Gastrocnemius medialis (tissue), 4 donors: ENCODE data around the gene FOXP3. TPM values are rescaled to one million over a fixed set of nuclear protein-coding genes. Genes with fewer than 3 reads are reported as not detected.

Experiments
- ATAC-seq, 2 donors: fragments of 150-250 bp; one replicate each; pipeline ENCODE4 v1.9.1; 2016
- DNase-seq, 2 donors: peaks; one replicate each; pipeline ENCODE4 v3.0.0-alpha.2; 2019
- H3K27ac ChIP-seq, 4 donors: fragments of 200-600 bp; sonication (generic); 1 replicate in 1 of 4; 2 replicates in 3 of 4; pipeline ENCODE4 v1.5.1; 2016 to 2018; ENCODE audit warnings: mild to moderate bottlenecking in 2 of 4, moderate library complexity in 1 of 4
- H3K27me3 ChIP-seq, 3 donors: fragments of 200-600 bp; sonication (generic) in 2 of 3; 1 replicate in 1 of 3; 2 replicates in 2 of 3; pipeline versions ENCODE4 v1.5.1 to v1.6.0; 2016 to 2019; ENCODE audit warnings: mild to moderate bottlenecking in 1 of 3, moderate library complexity in 1 of 3
- H3K36me3 ChIP-seq, 2 donors: fragments of 200-600 bp; sonication (generic) in 1 of 2; one replicate each; pipeline ENCODE4 v1.5.1; 2017 to 2018
- H3K4me1 ChIP-seq, 2 donors: fragments of 200-600 bp; sonication (generic) in 1 of 2; one replicate each; pipeline ENCODE4 v1.5.1; 2016 to 2017; ENCODE audit warnings: mild to moderate bottlenecking in 2 of 2
- H3K4me3 ChIP-seq, 4 donors: fragments of 200-600 bp; sonication (generic) in 3 of 4; 1 replicate in 1 of 4; 2 replicates in 3 of 4; pipeline ENCODE4 v1.5.1; 2016 to 2019; ENCODE audit warnings: mild to moderate bottlenecking in 2 of 4
- H3K9me3 ChIP-seq, 3 donors: fragments of 200-600 bp; sonication (generic) in 2 of 3; 1 replicate in 1 of 3; 2 replicates in 2 of 3; pipeline ENCODE4 v1.5.1; 2016 to 2019
- CTCF ChIP-seq, 5 experiments: fragments of 450-650 bp in 3 of 5; fragments of 200-600 bp in 2 of 5; sonication (generic) in 2 of 5; IDR thresholded peaks in 4 of 5; conservative IDR thresholded peaks in 1 of 5; 1 replicate in 4 of 5; 2 replicates in 1 of 5; pipeline ENCODE4 v1.5.1; 2016 to 2019; ENCODE audit warnings: antibody characterized with exemption in 5 of 5, mild to moderate bottlenecking in 3 of 5, moderate library complexity in 3 of 5
- POLR2A ChIP-seq, 2 donors: fragments of 450-650 bp; IDR thresholded peaks; one replicate each; pipeline ENCODE4 v1.6.1; 2017; ENCODE audit warnings: antibody characterized with exemption in 2 of 2, mild to moderate bottlenecking in 2 of 2, moderate library complexity in 2 of 2
- in situ Hi-C, 4 donors: fragments of 200-750 bp; cut with MboI; loops; one replicate each; pipeline versions ENCODE4 v1.15.0 to v1.8.0; 2017; ENCODE audit warnings: low sequenced_read_pairs in 4 of 4
- intact Hi-C: fragments of 100-400 bp; cut with DNase I; formaldehyde crosslinking; loops from one replicate; pipeline ENCODE4 v1.15.1; 2023; ENCODE audit warnings: low total_unique reads
- total RNA-seq, 4 donors: library from RNA; depleted of rRNA; stranded (reverse); fragments of >200 nt; gene quantifications; one replicate each; pipeline versions ENCODE4 v1.1.0 to v1.2.3, GENCODE V29; 2016

The FOXP3 gene
- total RNA-seq, 4 donors from 2014 or later = not detected

- Histone ChIP-seq H3K36me3 (no peaks in the 10 kb centered on the region), H3K4me1 (peaks cover 0 to 5% of the 10 kb centered on the region in 2 donors), H3K4me3 (no peak overlapping the region), H3K27me3 (peaks cover 0 to 3% (median 0%) of the 10 kb centered on the region in 3 donors), H3K27ac (no peak overlapping the region), H3K9me3 (no peaks in the 10 kb centered on the region)
- no peak for ATAC-seq
- DNase-seq = no peak
- intact Hi-C loops (no loop called here), in situ Hi-C loops (no loop called here)
- no peak for TF ChIP-seq POLR2A (IDR thresholded peaks at IDR 0.05)
- TF ChIP-seq CTCF (IDR thresholded peaks at IDR 0.05 in 4 of 5, conservative IDR thresholded peaks at IDR 0.05 in 1 of 5) = no peak
Measured at GRCh38 chrX:49231333-49232000, 33.0 kb downstream of the FOXP3 start.

GRCh38 chrX:49230500-49231232 is 33.8 kb downstream of the FOXP3 start:
- in situ Hi-C loops = no loop called here
- no peaks in the 10 kb centered on the region for H3K4me1 ChIP-seq
- no peaks in the 10 kb centered on the region for H3K36me3 ChIP-seq
- no peaks in the 10 kb centered on the region for H3K9me3 ChIP-seq
- intact Hi-C loops = no loop called here
- DNase-seq (peak; percentile 16 to 22), ATAC-seq (no peak)
- no peak for TF ChIP-seq CTCF (IDR thresholded peaks at IDR 0.05 in 4 of 5, conservative IDR thresholded peaks at IDR 0.05 in 1 of 5)
- no peak for TF ChIP-seq POLR2A (IDR thresholded peaks at IDR 0.05)
- peak overlapping the region in 3 of 4 donors; percentile 33 to 40 (median 39) for H3K4me3 ChIP-seq
- peaks cover 0 to 3% (median 0%) of the 10 kb centered on the region in 3 donors for H3K27me3 ChIP-seq
- H3K27ac ChIP-seq = no peak overlapping the region

GRCh38 chrX:49228185-49228584 is 36.3 kb downstream of the FOXP3 start:
- Histone ChIP-seq H3K4me3 (no peak overlapping the region), H3K9me3 (no peaks in the 10 kb centered on the region), H3K27ac (no peak overlapping the region), H3K36me3 (no peaks in the 10 kb centered on the region), H3K4me1 (no peaks in the 10 kb centered on the region), H3K27me3 (peaks cover 0 to 3% (median 0%) of the 10 kb centered on the region in 3 donors)
- ATAC-seq (no peak), DNase-seq (no peak)
- intact Hi-C loops = no loop called here
- in situ Hi-C loops = no loop called here
- TF ChIP-seq POLR2A (IDR thresholded peaks at IDR 0.05) (no peak), CTCF (IDR thresholded peaks at IDR 0.05 in 4 of 5, conservative IDR thresholded peaks at IDR 0.05 in 1 of 5) (no peak)

GRCh38 chrX:49227726-49228125 is 36.8 kb downstream of the FOXP3 start:
- Histone ChIP-seq H3K27me3 (peaks cover 0 to 3% (median 0%) of the 10 kb centered on the region in 3 donors), H3K4me3 (no peak overlapping the region), H3K36me3 (no peaks in the 10 kb centered on the region), H3K27ac (no peak overlapping the region), H3K9me3 (no peaks in the 10 kb centered on the region), H3K4me1 (no peaks in the 10 kb centered on the region)
- intact Hi-C loops = no loop called here
- DNase-seq = no peak
- in situ Hi-C loops = no loop called here
- no peak for ATAC-seq
- TF ChIP-seq CTCF (IDR thresholded peaks at IDR 0.05 in 4 of 5, conservative IDR thresholded peaks at IDR 0.05 in 1 of 5) (no peak), POLR2A (IDR thresholded peaks at IDR 0.05) (no peak)
